GM19395 (cell line): Measurements from ENCODE around the gene ALDH9A1.

Source experiments
- ATAC-seq: cut with Tn5 transposase; IDR thresholded peaks from one replicate; pipeline ENCODE4 v1.9.1; 2021; ENCODE audit warnings: mild to moderate bottlenecking, moderate library complexity; ENCODE audit not compliant: unreplicated experiment

The ALDH9A1 gene

GRCh38 chr1:165628147-165628822 is 70.1 kb downstream of the ALDH9A1 start:
- ATAC-seq, result no peak

- ATAC-seq, result no peak
Observed at GRCh38 chr1:165624441-165624840, 73.9 kb downstream of the ALDH9A1 start.

GRCh38 chr1:165623624-165624023 is 74.7 kb downstream of the ALDH9A1 start:
- no peak for ATAC-seq

- ATAC-seq, result no peak
Observed at GRCh38 chr1:165619647-165620151, 78.7 kb downstream of the ALDH9A1 start.

GRCh38 chr1:165616987-165617546 is 81.3 kb downstream of the ALDH9A1 start:
- ATAC-seq, result no peak

- ATAC-seq, result no peak
Observed at GRCh38 chr1:165616054-165616612, 82.2 kb downstream of the ALDH9A1 start.
